ENCODE results near the gene MEP1B.

The MEP1B gene

GRCh38 chr18:32249147-32249929 is 59.5 kb downstream of the MEP1B start:
- no peak overlapping the region for H3K4me3 ChIP-seq (ENCODE audit: low read depth, low read length)
- no peaks in the 10 kb centered on the region for H3K27me3 ChIP-seq (ENCODE audit: control insufficient read depth, insufficient read depth, low read length)
- no peak for TF ChIP-seq CTCF (IDR thresholded peaks at IDR 0.05)
- no peak overlapping the region for H2AFZ ChIP-seq
- H3K79me2 ChIP-seq: no peaks in the 10 kb centered on the region
- H3K27ac ChIP-seq: no peak overlapping the region
- H3K4me2 ChIP-seq (ENCODE audit: low read length): no peak overlapping the region
- H3K9ac ChIP-seq: no peak overlapping the region
- no peaks in the 10 kb centered on the region for H3K9me3 ChIP-seq (ENCODE audit: control insufficient read depth, low read length)
- H3K36me3 ChIP-seq (ENCODE audit: control insufficient read depth, insufficient read depth, low read length): no peaks in the 10 kb centered on the region
- no peaks in the 10 kb centered on the region for H3K4me1 ChIP-seq

GRCh38 chr18:32251466-32251865 is 61.6 kb downstream of the MEP1B start:
- no peak overlapping the region for H2AFZ ChIP-seq
- H3K27ac ChIP-seq: no peak overlapping the region
- no peak for TF ChIP-seq CTCF (IDR thresholded peaks at IDR 0.05)
- no peaks in the 10 kb centered on the region for H3K9me3 ChIP-seq (ENCODE audit: control insufficient read depth, low read length)
- no peaks in the 10 kb centered on the region for H3K36me3 ChIP-seq (ENCODE audit: control insufficient read depth, insufficient read depth, low read length)
- H3K9ac ChIP-seq: no peak overlapping the region
- no peaks in the 10 kb centered on the region for H3K4me1 ChIP-seq
- no peak overlapping the region for H3K4me2 ChIP-seq (ENCODE audit: low read length)
- no peaks in the 10 kb centered on the region for H3K79me2 ChIP-seq
- H3K27me3 ChIP-seq (ENCODE audit: control insufficient read depth, insufficient read depth, low read length): no peaks in the 10 kb centered on the region
- H3K4me3 ChIP-seq (ENCODE audit: low read depth, low read length): no peak overlapping the region

GRCh38 chr18:32252141-32252860 is 62.5 kb downstream of the MEP1B start:
- no peak overlapping the region for H3K4me3 ChIP-seq (ENCODE audit: low read depth, low read length)
- no peak overlapping the region for H2AFZ ChIP-seq
- no peak overlapping the region for H3K9ac ChIP-seq
- no peak overlapping the region for H3K4me2 ChIP-seq (ENCODE audit: low read length)
- H3K27me3 ChIP-seq (ENCODE audit: control insufficient read depth, insufficient read depth, low read length): no peaks in the 10 kb centered on the region
- no peak for TF ChIP-seq CTCF (IDR thresholded peaks at IDR 0.05)
- H3K27ac ChIP-seq: no peak overlapping the region
- no peaks in the 10 kb centered on the region for H3K79me2 ChIP-seq
- H3K4me1 ChIP-seq: no peaks in the 10 kb centered on the region
- no peaks in the 10 kb centered on the region for H3K36me3 ChIP-seq (ENCODE audit: control insufficient read depth, insufficient read depth, low read length)
- no peaks in the 10 kb centered on the region for H3K9me3 ChIP-seq (ENCODE audit: control insufficient read depth, low read length)

GRCh38 chr18:32255570-32255969 is 65.7 kb downstream of the MEP1B start:
- Histone ChIP-seq H3K9me3 (ENCODE audit: control insufficient read depth, low read length) (no peaks in the 10 kb centered on the region), H3K4me2 (ENCODE audit: low read length) (no peak overlapping the region), H3K4me1 (no peaks in the 10 kb centered on the region), H3K9ac (no peak overlapping the region), H3K79me2 (no peaks in the 10 kb centered on the region), H2AFZ (no peak overlapping the region), H3K36me3 (ENCODE audit: control insufficient read depth, insufficient read depth, low read length) (no peaks in the 10 kb centered on the region), H3K27me3 (ENCODE audit: control insufficient read depth, insufficient read depth, low read length) (no peaks in the 10 kb centered on the region), H3K4me3 (ENCODE audit: low read depth, low read length) (no peak overlapping the region), H3K27ac (no peak overlapping the region)
- no peak for TF ChIP-seq CTCF (IDR thresholded peaks at IDR 0.05)
